HFFc6 (cell line): ENCODE measurements around the gene AP3B2. TPM values are rescaled to one million over a fixed set of nuclear protein-coding genes. Genes with fewer than 3 reads are reported as not detected.

Source experiments
- DNase-seq: peaks from one replicate; pipeline ENCODE4 v3.0.0-alpha.2; 2018
- H3K27ac Mint-ChIP-seq: 2 replicates; pipeline ENCODE4 v1.8.0; 2020; ENCODE audit warnings: mild to moderate bottlenecking, mixed read lengths
- H3K27me3 Mint-ChIP-seq: 2 replicates; pipeline ENCODE4 v1.8.0; 2021; ENCODE audit warnings: mild to moderate bottlenecking, moderate library complexity, mixed read lengths; ENCODE audit not compliant: insufficient read depth
- H3K36me3 Mint-ChIP-seq: 2 replicates; pipeline ENCODE4 v1.8.0; 2021; ENCODE audit warnings: low read depth, mixed read lengths
- H3K4me1 Mint-ChIP-seq: 2 replicates; pipeline ENCODE4 v1.8.0; 2020; ENCODE audit warnings: low read depth, mixed read lengths
- H3K4me3 Mint-ChIP-seq: 2 replicates; pipeline ENCODE4 v1.8.0; 2020; ENCODE audit warnings: mild to moderate bottlenecking, moderate library complexity, mixed read lengths
- H3K9me3 Mint-ChIP-seq: 2 replicates; pipeline ENCODE4 v1.8.0; 2020; ENCODE audit warnings: mild to moderate bottlenecking, mixed read lengths
- total RNA-seq, 6 experiments: library from RNA; stranded (reverse); fragmentation: NEBNext Ultra II Directional; extraction: Animal tissue kit (Norgen Biotek cat#: 25700); gene quantifications; 2 replicates in 1 of 6; 3 replicates in 5 of 6; pipeline ENCODE4 v1.2.3, GENCODE V29; 2021
- TF ChIP-seq, protein P1 (sequence below): fragments of 200-600 bp; sonication (generic); IDR thresholded peaks from 2 replicates; pipeline ENCODE4 v1.5.0; 2021; ENCODE audit warnings: antibody characterized with exemption, mild to moderate bottlenecking

Gene AP3B2
- total RNA-seq, 6 experiments from 2014 or later = not detected

GRCh38 chr15:82681371-82681770, 28.3 kb downstream of the AP3B2 start:
- H3K27ac Mint-ChIP-seq = no peak overlapping the region
- no peaks in the 10 kb centered on the region; the same call in 1 of the 2 replicates for H3K9me3 Mint-ChIP-seq
- peaks cover 16% of the 10 kb centered on the region for H3K27me3 Mint-ChIP-seq
- no peaks in the 10 kb centered on the region for H3K4me1 Mint-ChIP-seq
- no peak for DNase-seq
- H3K36me3 Mint-ChIP-seq = no peaks in the 10 kb centered on the region
- TF ChIP-seq, protein P1, sequence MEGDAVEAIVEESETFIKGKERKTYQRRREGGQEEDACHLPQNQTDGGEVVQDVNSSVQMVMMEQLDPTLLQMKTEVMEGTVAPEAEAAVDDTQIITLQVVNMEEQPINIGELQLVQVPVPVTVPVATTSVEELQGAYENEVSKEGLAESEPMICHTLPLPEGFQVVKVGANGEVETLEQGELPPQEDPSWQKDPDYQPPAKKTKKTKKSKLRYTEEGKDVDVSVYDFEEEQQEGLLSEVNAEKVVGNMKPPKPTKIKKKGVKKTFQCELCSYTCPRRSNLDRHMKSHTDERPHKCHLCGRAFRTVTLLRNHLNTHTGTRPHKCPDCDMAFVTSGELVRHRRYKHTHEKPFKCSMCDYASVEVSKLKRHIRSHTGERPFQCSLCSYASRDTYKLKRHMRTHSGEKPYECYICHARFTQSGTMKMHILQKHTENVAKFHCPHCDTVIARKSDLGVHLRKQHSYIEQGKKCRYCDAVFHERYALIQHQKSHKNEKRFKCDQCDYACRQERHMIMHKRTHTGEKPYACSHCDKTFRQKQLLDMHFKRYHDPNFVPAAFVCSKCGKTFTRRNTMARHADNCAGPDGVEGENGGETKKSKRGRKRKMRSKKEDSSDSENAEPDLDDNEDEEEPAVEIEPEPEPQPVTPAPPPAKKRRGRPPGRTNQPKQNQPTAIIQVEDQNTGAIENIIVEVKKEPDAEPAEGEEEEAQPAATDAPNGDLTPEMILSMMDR = no peak
- no peak overlapping the region for H3K4me3 Mint-ChIP-seq

- H3K27ac Mint-ChIP-seq = no peak overlapping the region
- H3K27me3 Mint-ChIP-seq = peaks cover 16% of the 10 kb centered on the region
- H3K4me3 Mint-ChIP-seq = no peak overlapping the region
Observed at GRCh38 chr15:82680200-82681102, 29.2 kb downstream of the AP3B2 start.

GRCh38 chr15:82679626-82680199, 30.0 kb downstream of the AP3B2 start:
- DNase-seq = no peak
- Mint-ChIP-seq H3K36me3 (no peaks in the 10 kb centered on the region), H3K27me3 (peaks cover 16% of the 10 kb centered on the region), H3K4me1 (no peaks in the 10 kb centered on the region), H3K9me3 (no peaks in the 10 kb centered on the region; the same call in 1 of the 2 replicates), H3K27ac (no peak overlapping the region), H3K4me3 (no peak overlapping the region)
- TF ChIP-seq, protein P1 = no peak

More at GRCh38 chr15:82680200-82681102, 29.2 kb downstream of the AP3B2 start:
- H3K36me3 Mint-ChIP-seq = no peaks in the 10 kb centered on the region
- no peaks in the 10 kb centered on the region; the same call in 1 of the 2 replicates for H3K9me3 Mint-ChIP-seq
- DNase-seq = no peak
- TF ChIP-seq, protein P1 = no peak
- H3K4me1 Mint-ChIP-seq = no peaks in the 10 kb centered on the region

DNA sequence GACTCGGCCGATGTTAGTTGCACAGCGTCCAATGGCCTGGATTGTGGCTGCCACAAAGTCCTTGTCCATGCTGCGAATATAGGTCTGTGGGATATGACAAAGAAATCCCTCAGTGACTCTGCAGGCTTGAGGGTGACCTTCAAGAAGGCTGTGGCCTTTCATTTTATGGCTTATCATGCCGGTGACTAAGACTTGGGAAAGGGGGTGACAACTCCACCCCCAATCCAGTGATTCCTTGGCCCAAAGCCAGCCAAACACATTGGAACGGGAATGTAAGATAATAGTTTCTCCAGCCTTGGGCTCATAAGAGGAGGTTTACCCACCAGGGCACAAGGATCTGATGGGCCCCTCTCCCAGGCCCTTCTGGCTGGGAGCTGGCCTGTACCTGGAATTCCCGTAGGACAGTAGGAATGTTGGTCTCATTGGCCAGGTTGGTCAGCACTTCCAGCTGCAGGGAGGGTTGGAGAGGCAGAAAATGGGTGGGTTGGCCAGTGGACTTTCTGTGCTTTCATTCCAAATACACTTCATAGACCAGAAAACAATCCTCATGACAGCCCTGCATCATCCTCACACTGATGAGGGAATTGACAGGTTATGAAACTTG, 31.9 kb downstream of the AP3B2 start:
- Mint-ChIP-seq H3K36me3 (no peaks in the 10 kb centered on the region), H3K9me3 (no peaks in the 10 kb centered on the region), H3K27me3 (peaks cover 16% of the 10 kb centered on the region), H3K4me3 (no peak overlapping the region), H3K4me1 (no peaks in the 10 kb centered on the region), H3K27ac (no peak overlapping the region)
- DNase-seq = no peak
- TF ChIP-seq, protein P1 = no peak

DNA sequence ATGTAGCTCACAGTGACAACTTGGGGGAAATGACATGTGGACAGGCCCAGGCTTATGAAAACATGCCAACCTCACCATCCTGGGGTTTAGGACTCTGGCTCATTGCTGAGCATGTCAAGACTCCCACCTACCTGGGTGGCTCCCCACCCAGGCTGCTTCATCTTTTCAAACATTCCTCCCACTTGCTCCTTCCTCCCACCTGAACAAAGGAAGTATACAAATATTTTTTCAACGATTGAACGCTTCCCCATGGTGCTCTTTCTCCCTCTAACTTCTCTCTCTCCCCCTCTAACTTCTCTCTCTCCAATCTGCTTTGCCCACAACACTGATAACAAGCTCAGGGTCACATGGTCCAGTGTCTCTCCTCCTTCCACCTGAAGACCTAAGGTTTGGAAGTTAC, 34.8 kb downstream of the AP3B2 start:
- Mint-ChIP-seq H3K4me1 (no peaks in the 10 kb centered on the region), H3K27ac (no peak overlapping the region), H3K27me3 (peaks cover 6% of the 10 kb centered on the region), H3K4me3 (no peak overlapping the region), H3K36me3 (no peaks in the 10 kb centered on the region), H3K9me3 (no peaks in the 10 kb centered on the region)
- DNase-seq = no peak
- TF ChIP-seq, protein P1 = no peak
